Effector CD4-positive, alpha-beta T cell (primary cell): Measurements from ENCODE around the gene TRIB2.

Experiments
- DNase-seq: peaks from one replicate; pipeline ENCODE4 v3.0.0-alpha.2; 2020

TRIB2 gene

DNA sequence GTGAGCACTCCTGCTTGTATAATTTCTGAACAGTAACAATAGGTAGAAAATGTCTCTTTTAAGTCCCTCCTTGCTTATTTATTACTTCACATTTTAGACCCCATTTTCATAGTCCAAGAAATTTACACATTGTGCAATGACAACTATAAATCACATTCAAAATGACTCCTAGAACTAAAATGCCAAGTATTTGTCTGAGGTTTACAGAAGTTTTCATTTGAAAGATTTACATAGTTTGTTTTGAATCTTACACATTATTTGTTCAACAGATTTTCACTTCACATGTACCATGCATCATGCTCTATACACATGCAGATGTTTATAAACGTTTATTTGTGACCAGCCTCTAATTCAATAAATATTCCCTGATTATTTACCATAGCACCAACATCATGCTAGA is 15.7 kb upstream of the TRIB2 start:
- no peak for DNase-seq

DNA sequence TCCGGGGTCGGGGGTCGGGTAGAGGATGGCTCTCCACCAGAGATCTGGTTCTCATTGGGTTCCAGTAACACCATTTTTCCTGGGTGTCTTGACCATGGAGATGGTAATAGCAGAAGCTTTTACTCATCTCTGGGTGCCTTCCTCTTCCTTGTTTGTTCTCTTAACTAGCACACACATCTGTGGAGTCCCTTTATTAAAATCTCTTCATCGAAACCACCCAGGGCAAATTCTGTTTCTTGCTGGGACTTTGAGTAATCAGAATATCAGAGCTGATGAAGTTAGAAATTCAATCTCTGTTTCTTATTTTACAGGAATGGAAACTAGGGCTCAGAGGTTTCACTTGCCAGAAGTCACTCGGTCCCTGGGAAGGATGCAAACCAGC is 15.0 kb upstream of the TRIB2 start:
- DNase-seq: no peak

DNA sequence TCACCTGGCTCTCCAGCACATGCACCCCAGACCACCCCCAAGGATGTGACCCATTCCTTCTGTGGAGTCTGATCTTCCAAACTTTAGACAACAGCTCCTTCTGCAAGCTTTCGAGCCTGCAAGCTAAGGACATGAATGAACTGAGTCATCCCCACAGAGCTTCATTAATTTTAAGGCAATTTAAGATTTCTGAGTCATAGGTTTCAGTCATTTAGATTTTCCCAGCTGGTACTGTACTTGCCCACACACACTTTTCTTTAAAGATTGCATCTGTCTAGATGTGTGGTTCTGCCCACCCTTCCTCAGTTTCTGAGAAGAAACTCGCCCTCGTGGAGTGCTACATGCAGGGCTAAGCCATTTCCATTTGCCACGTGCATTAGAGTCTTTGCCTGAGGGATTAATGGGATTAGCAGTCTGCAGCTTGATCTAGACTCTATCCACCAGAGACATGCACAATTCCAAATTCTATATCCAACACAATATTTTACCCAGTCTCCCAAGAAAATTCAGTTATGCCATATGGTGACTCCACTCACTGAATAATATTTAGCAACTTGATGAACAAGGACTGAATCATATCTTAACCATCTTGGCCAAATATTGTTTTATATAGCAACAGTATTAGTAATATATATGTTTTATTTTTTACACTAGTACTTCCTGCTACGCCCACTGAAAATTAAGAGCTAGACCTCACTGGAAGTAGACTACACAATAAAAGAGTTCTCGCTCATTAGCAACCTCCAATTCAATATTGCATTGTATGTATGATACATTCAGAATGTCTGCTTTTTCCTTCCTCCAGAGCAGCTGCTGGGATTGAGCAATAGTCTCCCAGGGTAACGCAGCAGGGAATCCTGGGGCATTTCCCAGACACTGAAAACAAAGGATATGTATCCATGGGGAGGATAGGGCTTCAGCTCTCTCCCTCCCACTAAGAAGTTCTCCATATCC is 14.3 kb upstream of the TRIB2 start:
- no peak for DNase-seq

DNA sequence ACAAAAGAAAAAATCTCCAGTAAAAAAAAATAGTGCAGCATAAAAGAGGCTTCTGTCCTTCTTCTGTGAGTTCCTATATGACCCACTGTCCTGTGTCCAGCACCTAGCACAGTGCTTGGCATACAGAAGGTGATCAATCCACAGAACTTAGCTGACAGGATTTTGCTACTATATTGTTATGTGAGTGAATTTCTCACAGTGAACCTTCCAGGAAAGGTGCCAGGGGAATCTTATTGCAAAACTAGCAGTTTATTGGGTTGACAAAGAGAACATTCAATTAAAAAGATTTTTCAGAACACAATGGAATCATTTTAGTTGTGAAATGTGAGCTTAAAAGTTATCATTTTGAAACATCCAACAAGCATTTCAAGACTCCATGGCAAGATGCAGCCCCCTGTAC is 12.4 kb upstream of the TRIB2 start:
- DNase-seq: no peak

DNA sequence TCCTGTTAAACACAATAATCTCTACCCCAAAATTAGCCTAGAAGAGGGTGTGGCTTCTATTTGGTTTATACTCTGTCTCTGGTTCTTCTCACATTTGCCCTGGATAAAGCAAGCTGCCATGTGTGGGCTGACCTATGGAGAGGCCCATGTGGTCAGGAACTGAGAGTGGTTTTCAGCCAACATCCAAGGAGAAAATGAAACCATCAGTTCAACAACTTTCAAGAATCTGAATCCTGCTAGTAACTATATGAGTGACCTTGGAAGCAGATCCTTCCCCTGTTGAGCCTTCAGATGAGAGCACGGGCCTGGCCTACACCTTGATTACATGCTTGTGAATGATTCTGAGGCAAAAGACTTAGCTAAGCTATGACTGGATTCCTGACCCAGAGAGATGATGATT is 11.5 kb upstream of the TRIB2 start:
- no peak for DNase-seq

DNA sequence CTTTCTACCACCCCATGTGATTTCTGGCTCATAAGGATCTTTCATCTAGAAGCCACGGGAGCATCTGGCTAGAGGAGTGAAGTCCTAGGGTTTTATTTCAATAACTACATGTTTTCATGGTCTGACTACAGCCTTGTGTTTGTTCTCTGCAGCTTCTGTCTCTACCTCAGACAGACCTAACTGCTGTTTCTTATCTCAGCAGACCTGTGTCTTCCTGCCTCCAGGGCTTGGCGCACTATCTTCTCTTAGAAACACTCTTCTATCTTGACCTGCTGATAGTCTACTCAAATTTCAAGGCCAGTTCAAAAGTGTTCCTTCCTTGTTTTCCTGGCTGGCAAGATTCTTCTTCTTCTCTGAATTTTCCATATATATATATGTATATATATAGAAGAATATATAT is 11.0 kb upstream of the TRIB2 start:
- no peak for DNase-seq

DNA sequence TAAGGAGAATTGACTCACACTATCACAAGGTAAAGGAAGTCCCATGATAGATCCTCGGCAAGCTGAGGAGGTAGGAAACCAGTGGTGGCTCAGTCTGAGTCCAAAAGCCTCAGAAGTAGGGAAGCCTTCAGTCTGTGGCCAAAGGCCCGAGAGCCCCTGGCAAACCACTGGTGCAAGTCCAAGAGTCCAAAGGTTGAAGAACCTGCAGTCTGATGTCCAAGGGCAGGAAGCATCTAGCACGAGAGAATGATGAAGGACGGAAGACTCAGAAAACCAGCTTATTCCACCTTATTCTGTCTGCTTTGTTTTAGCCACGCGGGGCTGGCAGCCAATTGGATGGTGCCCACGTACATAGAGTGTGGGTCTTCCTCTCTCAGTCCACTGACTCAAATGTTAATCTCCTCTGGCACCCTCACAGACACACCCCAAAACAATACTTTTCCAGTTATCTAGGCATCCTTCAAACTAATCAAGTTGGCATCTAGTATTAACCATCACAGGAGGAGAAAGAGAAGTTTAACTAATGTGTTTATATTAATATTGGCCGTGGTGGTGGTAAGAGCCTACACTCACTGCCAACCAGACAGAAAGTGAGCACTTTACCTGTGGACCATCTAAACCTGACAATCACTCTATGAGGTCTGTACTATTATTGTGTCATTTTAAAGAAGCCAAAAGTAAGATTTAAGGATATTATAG is 8.1 kb upstream of the TRIB2 start:
- DNase-seq: no peak

DNA sequence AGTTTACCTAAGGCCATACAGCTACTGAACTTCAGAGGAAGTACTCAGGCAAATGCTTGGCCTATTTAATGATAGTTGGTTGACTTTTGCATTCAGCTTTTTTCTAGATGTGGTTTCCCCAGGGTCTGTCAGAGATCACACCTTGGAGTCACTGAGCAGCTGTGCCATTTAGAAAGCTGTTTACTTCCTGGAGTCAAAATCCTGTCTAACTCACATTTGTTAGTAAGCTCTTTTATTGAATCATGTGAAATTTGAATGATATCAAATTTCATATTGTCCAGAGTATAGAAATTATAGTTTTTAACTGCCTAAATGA is 7.6 kb upstream of the TRIB2 start:
- peak; percentile 11 for DNase-seq

DNA sequence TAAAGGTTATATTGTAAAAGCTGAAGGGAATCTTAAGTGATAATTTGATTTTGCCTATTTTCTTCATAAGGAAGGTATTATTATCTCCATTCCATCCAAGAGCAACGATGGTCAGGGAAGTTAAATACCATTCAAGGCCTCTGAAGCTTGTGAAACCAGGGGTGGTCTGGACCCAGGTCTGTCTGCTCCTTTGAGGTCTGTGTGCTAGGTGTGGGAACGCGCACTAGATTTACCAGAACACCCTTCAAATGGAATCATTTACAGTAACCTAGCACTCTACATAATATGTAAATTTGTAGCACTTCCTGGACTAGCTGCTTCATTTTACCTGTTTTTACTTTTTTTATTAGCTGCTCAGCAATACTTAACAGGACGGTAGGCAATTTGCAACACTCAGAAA is 6.4 kb upstream of the TRIB2 start:
- no peak for DNase-seq

DNA sequence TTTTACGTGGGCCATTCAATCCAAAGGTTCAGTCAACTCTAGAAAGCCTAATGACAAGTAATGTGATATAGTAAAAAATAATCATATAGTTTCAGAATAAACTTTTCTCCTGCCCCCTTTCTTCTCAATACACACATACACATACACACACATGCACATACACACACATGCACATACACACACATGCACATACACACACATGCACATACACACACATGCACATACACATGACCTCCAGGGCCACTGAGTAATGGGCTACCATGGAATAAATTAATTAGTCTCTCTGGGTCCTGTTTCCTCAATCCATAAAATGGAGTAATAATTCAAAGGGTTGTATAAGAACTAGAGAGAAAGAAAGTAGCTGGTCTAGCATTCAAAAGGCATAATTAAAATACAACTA is 5.4 kb upstream of the TRIB2 start:
- DNase-seq: no peak

DNA sequence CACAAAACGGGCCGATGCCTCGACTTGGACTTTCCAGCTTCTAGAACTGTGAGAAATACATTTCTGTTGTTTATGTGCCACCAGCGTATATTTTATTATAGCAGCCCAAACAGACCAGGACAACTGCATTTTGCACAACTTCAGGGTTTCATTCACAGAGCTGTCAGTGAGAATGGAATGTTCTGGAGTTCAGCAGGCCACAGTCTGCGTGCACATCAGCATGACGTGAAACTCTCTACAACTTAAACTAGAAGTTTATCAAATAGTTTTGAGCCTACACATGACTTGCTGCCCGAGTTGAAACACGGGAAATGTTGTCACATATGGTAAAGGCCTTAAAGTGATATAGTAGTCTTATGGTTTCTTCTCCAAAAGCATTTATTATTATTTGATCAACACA is 3.9 kb upstream of the TRIB2 start:
- no peak for DNase-seq

DNA sequence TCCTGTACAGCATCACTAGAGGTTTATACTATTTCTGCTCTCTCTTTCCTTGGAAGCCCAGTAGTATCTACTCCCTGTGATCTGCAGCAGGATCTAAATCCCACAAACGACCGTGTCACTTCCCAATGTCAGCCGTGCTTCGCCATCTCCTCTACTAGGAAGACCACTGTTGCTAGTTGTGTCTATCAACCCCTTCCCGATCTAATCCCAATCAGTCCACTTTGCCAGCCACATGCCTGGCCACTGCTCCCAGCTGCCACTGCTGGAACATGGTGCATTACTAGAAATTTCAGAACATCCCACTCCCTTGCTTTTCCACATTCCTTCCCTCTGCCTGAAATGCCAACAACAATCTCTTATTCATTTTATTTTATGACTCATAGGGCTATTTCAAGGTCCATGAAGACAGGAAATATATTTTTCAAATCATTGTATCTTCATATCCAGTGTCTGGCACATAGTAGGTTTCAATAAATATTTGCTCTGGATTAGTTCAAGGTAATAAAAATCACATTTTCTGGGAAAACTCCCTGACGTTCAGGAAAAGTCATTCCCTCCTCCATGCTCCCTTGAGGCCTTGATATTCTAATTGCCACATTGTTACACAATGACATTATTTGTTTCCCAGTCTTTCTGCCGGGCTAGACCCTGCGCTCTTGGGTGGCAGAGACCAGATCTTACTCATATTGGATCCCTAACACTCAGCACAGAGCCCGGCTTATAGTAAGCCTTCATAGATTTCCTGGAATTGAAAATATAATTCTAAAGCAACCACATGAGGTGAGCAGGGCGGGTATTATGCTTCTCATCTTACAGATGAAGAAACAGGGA is 2.1 kb upstream of the TRIB2 start:
- DNase-seq: no peak

DNA sequence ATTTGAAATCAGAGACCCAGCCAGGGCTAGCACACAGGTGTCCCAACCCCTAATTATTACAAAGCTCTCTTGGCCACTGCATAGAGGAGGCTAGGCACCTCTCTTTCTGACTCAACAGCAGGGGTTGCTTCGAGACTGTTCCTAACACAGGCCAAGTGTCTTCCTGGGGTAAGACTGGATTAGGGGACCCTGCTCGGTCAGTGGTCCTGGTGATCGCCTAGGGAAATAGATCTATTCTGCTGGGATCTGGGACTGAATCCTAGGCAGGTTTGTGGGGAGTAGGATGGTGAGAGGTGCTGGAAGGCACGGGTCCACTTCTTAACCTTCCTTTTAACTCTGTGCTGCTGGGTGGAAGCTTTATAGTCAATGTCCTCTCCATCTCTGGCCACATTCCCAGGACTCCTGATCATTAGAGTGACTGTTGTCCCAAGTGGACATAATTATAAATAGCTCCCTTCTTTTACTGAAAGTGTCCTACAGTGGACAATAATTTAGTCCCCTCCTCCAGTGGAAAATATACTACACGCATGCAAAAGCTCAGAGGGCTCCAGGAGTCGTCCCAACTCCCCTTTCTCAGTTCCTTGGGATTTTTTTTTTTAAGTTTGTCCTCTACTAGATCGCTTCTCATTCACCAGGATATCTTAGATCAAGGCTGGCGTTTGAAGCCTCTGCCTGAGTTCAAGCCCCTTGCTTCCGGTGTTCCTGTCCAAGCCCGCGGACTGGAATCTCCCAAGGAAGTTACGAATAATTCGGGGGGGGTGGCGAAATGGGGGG is 1.3 kb upstream of the TRIB2 start:
- no peak for DNase-seq

DNA sequence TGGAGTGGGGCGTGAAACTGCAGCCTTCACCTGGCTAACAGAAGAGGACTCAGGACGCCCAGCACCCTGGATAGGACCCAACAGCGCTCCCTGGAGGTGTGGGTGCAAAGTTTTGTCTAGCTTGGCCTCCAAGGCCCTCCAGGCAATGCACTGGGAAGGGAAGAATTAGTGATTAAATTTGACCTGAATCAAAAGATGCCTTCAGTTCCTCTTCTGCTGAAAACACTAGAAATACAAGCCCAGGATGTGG is 779 bp upstream of the TRIB2 start:
- DNase-seq: peak; percentile 74

DNA sequence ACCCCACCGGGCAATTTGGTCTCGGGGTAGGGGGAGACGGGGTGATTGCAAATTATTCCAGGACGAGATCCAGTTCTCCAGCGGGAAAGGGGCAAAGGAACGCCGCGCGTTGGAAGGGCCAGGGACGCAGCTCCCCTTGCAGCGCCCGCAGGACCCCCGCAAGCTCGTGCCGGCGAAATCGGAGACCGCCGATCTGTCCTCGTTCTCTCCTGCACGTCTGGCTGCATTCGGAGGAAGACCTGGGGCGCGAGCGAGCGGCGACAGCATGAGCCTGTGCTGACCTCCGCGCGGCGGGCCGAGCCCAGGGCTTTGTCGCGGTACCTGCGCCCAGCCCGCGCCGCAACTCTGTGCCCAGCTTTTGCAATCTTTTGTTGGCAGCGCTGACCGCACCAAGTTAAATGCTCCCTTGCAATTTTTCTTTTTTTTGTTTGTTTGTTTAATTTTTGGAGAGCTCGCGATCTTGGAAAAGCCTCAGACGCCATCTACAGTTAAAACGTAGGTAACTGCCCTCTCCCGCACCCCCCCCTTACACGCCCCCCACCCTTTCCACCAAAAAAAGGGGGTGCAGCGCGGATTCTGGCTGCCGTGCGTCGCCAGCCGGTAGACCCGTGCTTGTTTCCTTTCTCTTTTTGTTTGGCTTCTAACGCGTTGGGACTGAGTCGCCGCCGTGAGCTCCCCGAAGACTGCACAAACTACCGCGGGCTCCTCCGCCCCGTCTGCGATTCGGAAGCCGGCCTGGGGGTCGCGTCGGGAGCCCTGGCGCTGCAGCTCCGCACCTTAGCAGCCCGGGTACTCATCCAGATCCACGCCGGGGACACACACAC is 667 bp downstream of the TRIB2 start:
- peak; percentile 50 for DNase-seq

DNA sequence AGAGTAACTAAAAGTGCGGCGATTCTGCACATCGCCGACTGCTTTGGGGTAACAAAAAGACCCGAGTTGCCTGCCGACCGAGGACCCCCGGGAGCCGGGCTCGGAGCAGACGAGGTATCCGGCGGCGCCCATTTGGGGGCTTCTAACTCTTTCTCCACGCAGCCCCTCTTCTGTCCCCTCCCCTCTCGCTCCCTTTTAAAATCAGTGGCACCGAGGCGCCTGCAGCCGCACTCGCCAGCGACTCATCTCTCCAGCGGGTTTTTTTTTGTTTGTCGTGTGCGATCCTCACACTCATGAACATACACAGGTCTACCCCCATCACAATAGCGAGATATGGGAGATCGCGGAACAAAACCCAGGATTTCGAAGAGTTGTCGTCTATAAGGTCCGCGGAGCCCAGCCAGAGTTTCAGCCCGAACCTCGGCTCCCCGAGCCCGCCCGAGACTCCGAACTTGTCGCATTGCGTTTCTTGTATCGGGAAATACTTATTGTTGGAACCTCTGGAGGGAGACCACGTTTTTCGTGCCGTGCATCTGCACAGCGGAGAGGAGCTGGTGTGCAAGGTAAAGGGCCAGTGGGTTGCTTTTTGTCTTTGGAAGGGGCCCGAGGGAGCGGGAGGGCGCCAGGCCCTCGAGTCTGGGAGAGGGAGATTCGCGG is 1.4 kb downstream of the TRIB2 start:
- DNase-seq: peak; percentile 10

DNA sequence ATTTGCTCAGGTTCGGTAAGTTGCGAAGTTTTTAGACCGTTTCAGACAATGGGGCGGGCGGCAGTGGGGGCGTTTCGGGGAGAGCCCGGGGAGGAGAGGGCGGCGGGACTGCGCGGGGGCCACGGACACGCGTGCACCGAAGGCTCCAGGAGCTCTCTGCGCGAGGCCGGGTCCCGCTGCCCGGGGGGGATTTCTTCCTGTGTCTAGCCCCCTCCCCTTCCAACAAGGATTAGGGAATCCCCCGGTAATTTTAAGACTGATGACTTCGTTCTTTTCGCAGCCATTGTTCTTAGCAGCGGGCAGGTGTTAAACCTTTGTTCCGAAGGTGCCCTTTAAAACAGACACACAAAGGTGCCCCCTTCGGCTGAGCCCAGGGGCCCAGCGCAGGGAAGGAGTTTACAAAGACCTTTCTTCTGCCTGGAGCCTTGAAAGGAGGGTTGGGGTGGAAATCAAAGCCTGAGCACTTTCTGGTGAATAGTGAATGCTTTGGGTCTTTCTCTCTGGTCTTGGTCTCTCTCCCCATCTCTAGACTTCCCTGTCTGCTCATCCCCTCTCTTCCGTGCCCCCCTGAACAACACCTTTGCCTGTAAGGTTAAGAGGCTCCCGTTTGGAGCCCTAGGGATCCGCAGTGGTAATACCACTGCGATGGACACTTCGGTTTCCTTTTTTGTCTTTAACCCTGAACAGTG is 2.1 kb downstream of the TRIB2 start:
- DNase-seq: peak; percentile 23

DNA sequence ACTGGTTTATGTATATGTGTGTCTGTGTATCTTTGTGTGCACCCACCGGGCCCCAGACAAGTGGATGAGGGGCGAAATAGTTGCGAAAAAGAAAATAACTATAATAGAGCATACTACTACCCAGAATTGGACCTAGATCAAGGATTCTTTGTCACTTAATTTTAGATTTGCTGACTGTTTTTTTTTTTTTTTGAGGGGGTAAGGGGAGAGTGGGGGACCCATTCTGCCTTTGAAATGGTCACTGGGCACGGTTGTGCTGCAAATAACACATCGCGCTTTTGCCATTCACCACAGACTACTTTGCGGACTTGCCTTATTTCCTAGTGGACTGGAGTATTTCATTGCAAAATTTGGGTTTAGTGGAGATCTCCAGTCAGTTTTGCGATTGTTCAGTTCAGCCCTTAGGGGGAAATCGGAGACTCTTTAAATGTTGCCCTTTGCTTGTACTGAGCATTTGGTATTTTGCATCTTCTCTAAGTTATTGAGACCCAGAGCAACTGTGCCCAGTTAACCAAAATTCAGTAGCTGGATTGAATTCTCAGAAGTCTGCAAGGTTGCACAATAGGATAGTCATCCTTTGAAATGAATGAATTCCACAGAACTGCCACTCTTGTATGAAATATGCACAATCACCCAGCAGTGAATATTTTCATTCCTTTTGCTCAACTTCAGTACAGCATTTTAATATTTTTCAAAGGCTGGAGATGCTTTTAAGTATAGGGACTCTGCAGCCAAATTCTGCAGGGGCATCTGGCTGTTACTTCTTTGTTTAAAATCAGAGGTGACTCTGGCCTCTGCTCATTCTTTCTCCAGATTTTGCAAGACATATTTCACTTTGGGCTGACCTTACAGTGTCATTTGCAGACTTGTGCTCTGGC is 2.9 kb downstream of the TRIB2 start:
- no peak for DNase-seq

DNA sequence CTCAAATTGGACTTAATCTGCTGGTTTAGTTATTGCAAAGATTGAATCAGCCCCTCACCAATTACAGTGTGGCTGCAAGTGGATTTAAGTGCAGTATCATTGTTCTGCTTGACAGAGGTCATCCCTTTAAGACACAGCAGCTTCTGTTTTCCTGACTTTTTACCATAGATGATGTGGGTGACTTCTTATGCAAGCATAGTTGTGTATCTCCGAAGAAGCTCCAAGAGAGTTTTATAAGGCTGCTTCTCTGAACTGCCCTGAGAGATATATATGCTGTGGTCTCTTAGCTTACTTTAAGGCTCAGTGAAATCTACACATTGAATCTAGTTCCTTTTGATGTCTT is 3.5 kb downstream of the TRIB2 start:
- DNase-seq: no peak

DNA sequence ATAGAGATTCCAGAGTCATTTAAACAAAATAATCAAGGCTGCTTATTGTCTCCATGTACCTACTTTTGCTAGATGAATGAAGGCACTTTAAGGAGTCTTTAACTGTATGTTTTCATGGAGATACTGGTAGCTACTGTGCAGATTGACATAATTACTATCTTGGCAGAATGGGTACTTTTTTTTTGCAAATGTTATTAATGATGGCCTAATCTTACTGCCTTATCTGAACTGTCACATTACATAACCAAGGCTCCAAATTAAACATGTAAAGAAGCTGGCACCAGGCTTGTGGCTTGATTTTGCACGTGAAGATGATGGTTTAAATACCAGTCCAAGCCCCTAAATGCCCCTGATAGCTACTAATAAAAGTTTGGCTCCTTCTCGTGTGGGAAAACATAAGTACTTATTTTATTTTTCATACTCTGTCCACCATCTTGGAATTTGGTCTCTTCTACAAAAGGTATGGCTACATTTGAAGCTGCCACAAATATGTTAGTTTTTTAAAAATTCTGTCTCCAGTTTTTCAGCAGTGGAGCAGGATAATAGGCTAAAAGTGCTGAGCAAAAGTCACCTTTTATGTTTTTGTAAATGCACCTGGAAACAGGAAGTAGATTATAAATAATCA is 4.1 kb downstream of the TRIB2 start:
- no peak for DNase-seq
